ENCODE results near the gene CADM2.

DNA sequence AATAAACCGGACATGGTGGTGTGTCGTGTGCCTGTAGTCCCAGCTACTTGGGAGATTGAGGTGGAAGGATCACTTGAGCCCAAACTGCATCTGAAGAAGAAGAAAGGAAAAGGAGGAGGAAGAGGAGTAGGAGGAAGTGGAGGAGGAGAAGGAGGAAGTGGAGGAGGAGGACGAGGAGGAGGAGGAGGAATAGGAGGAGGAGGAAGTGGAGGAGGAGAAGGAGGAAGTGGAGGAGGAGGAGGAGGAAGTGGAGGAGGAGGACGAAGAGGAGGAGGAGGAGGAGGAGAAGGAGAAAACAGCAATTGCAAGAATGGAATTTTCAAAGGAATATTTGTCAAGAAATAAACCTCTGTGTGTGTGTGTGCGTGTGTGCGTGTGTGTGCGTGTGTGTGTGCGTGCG lies 528.6 kb downstream of the CADM2 start:
- no peak for TF ChIP-seq EZH2phosphoT487 (IDR thresholded peaks at IDR 0.05; ENCODE audit: borderline replicate concordance, low read length)
- TF ChIP-seq, protein P1, sequence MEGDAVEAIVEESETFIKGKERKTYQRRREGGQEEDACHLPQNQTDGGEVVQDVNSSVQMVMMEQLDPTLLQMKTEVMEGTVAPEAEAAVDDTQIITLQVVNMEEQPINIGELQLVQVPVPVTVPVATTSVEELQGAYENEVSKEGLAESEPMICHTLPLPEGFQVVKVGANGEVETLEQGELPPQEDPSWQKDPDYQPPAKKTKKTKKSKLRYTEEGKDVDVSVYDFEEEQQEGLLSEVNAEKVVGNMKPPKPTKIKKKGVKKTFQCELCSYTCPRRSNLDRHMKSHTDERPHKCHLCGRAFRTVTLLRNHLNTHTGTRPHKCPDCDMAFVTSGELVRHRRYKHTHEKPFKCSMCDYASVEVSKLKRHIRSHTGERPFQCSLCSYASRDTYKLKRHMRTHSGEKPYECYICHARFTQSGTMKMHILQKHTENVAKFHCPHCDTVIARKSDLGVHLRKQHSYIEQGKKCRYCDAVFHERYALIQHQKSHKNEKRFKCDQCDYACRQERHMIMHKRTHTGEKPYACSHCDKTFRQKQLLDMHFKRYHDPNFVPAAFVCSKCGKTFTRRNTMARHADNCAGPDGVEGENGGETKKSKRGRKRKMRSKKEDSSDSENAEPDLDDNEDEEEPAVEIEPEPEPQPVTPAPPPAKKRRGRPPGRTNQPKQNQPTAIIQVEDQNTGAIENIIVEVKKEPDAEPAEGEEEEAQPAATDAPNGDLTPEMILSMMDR (IDR thresholded peaks at IDR 0.05; ENCODE audit: low read depth, low read length, poor library complexity, severe bottlenecking): no peak

All from DOHH2 (cell line).